ENCODE data around the gene CCDC73.

CCDC73 gene

GRCh38 chr11:32839308-32839707, 44.8 kb upstream of the CCDC73 start:
- Histone ChIP-seq H3K9me3 (ENCODE audit: control insufficient read depth, insufficient read depth, low read length) (no peaks in the 10 kb centered on the region), H4K20me1 (ENCODE audit: control insufficient read depth, insufficient read depth, low read depth, low read length) (no peaks in the 10 kb centered on the region), H3F3A (ENCODE audit: control insufficient read depth, insufficient read depth) (no peaks in the 10 kb centered on the region), H3K79me2 (ENCODE audit: control insufficient read depth, low read length) (no peaks in the 10 kb centered on the region), H3K36me3 (ENCODE audit: control insufficient read depth, low read length) (no peaks in the 10 kb centered on the region), H3K4me2 (ENCODE audit: low read length) (no peak overlapping the region), H3K27me3 (ENCODE audit: control insufficient read depth, low read length) (peaks cover 5% of the 10 kb centered on the region; the same call in 1 of the 2 replicates), H3K4me1 (ENCODE audit: control insufficient read depth, low read length) (no peaks in the 10 kb centered on the region), H3K27ac (ENCODE audit: low read depth, low read length) (no peak overlapping the region), H3K9me2 (replicated peaks; ENCODE audit: control insufficient read depth, low read length) (no peaks in the 10 kb centered on the region), H3K4me3 (ENCODE audit: low read length) (no peak overlapping the region)
- no peak for TF ChIP-seq EZH2phosphoT487 (IDR thresholded peaks at IDR 0.05; ENCODE audit: borderline replicate concordance, low read length)
- TF ChIP-seq, protein P1, sequence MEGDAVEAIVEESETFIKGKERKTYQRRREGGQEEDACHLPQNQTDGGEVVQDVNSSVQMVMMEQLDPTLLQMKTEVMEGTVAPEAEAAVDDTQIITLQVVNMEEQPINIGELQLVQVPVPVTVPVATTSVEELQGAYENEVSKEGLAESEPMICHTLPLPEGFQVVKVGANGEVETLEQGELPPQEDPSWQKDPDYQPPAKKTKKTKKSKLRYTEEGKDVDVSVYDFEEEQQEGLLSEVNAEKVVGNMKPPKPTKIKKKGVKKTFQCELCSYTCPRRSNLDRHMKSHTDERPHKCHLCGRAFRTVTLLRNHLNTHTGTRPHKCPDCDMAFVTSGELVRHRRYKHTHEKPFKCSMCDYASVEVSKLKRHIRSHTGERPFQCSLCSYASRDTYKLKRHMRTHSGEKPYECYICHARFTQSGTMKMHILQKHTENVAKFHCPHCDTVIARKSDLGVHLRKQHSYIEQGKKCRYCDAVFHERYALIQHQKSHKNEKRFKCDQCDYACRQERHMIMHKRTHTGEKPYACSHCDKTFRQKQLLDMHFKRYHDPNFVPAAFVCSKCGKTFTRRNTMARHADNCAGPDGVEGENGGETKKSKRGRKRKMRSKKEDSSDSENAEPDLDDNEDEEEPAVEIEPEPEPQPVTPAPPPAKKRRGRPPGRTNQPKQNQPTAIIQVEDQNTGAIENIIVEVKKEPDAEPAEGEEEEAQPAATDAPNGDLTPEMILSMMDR (IDR thresholded peaks at IDR 0.05; ENCODE audit: low read depth, low read length, poor library complexity, severe bottlenecking): no peak

DNA sequence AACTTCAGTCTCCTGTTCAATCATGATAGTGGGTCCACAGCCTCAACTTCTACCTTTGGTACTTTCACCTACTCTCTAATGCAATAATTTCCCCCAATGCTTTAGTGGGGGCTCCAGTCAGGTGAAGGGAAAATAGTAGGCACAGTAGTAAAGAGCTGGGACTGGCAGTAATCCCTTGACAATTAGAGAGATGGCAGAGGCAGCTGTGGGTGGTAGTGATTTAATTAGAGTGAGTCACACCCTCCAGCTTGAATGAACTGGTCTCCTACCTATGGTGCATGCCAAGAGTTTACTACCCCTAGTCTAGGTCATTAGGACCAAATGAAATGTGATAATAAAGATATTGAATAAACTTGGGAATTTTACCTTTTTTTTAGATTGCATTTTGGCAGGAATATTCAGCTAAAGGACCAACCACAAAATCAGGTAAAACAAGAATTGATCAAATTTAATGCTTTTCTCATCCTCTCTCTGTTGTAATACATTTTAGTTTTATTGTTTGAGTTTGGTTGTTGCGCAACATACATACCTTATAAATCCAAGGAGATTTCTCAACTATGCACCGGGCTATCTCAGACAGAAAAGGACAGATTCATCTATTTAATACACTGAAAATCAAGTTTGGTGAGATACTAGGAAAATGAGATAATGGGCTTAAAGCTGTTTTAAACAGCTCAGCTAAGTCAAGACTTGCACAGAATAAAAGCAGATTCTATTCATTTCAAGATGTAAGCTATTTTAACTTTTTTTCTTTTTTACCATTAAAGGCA, 44.2 kb upstream of the CCDC73 start:
- H3K36me3 ChIP-seq (ENCODE audit: control insufficient read depth, low read length): no peaks in the 10 kb centered on the region
- peaks cover 5% of the 10 kb centered on the region; the same call in 1 of the 2 replicates for H3K27me3 ChIP-seq (ENCODE audit: control insufficient read depth, low read length)
- H3K79me2 ChIP-seq (ENCODE audit: control insufficient read depth, low read length): no peaks in the 10 kb centered on the region
- H3K9me3 ChIP-seq (ENCODE audit: control insufficient read depth, insufficient read depth, low read length): no peaks in the 10 kb centered on the region
- H3K9me2 ChIP-seq (replicated peaks; ENCODE audit: control insufficient read depth, low read length): no peaks in the 10 kb centered on the region
- no peak overlapping the region for H3K4me2 ChIP-seq (ENCODE audit: low read length)
- H3K27ac ChIP-seq (ENCODE audit: low read depth, low read length): no peak overlapping the region
- H3K4me1 ChIP-seq (ENCODE audit: control insufficient read depth, low read length): no peaks in the 10 kb centered on the region
- TF ChIP-seq, protein P1 (IDR thresholded peaks at IDR 0.05; ENCODE audit: low read depth, low read length, poor library complexity, severe bottlenecking): no peak
- no peak for TF ChIP-seq EZH2phosphoT487 (IDR thresholded peaks at IDR 0.05; ENCODE audit: borderline replicate concordance, low read length)
- no peak overlapping the region for H3K4me3 ChIP-seq (ENCODE audit: low read length)
- no peaks in the 10 kb centered on the region for H4K20me1 ChIP-seq (ENCODE audit: control insufficient read depth, insufficient read depth, low read depth, low read length)
- no peaks in the 10 kb centered on the region for H3F3A ChIP-seq (ENCODE audit: control insufficient read depth, insufficient read depth)

GRCh38 chr11:32836946-32837345, 42.5 kb upstream of the CCDC73 start:
- H3K36me3 ChIP-seq (ENCODE audit: control insufficient read depth, low read length): no peaks in the 10 kb centered on the region
- H3K9me2 ChIP-seq (replicated peaks; ENCODE audit: control insufficient read depth, low read length): no peaks in the 10 kb centered on the region
- no peaks in the 10 kb centered on the region for H3F3A ChIP-seq (ENCODE audit: control insufficient read depth, insufficient read depth)
- H3K27ac ChIP-seq (ENCODE audit: low read depth, low read length): no peak overlapping the region
- no peaks in the 10 kb centered on the region for H3K9me3 ChIP-seq (ENCODE audit: control insufficient read depth, insufficient read depth, low read length)
- no peaks in the 10 kb centered on the region for H3K79me2 ChIP-seq (ENCODE audit: control insufficient read depth, low read length)
- TF ChIP-seq, protein P1 (IDR thresholded peaks at IDR 0.05; ENCODE audit: low read depth, low read length, poor library complexity, severe bottlenecking): no peak
- no peak for TF ChIP-seq EZH2phosphoT487 (IDR thresholded peaks at IDR 0.05; ENCODE audit: borderline replicate concordance, low read length)
- H4K20me1 ChIP-seq (ENCODE audit: control insufficient read depth, insufficient read depth, low read depth, low read length): no peaks in the 10 kb centered on the region
- H3K4me3 ChIP-seq (ENCODE audit: low read length): no peak overlapping the region
- H3K27me3 ChIP-seq (ENCODE audit: control insufficient read depth, low read length): peaks cover 5% of the 10 kb centered on the region; the same call in 1 of the 2 replicates
- H3K4me1 ChIP-seq (ENCODE audit: control insufficient read depth, low read length): no peaks in the 10 kb centered on the region
- H3K4me2 ChIP-seq (ENCODE audit: low read length): no peak overlapping the region
